Measurements from ENCODE around the gene SEMA4B.

- TF ChIP-seq CTCF (IDR thresholded peaks at IDR 0.05) (no peak), POLR2AphosphoS5 (IDR thresholded peaks at IDR 0.05) (no peak), POLR2A (IDR thresholded peaks at IDR 0.05) (no peak)
Measured at GRCh38 chr15:90248789-90249202, 47.7 kb downstream of the SEMA4B start.
